A204.1 (cell line): ENCODE measurements around the gene PQBP1.
"Not testable (repeated sequence)": the region's sequence is repeated elsewhere in the genome, so short reads cannot be mapped to it uniquely, and the experiment has no call there.

ENCODE experiments used
- FAIRE-seq: peaks from 2 replicates; lab custom pipeline; 2012; peaks lifted over from hg19 to GRCh38; lab: Jason Lieb, UNC

The PQBP1 gene

GRCh38 chrX:48897625-48898306 is at the start of gene PQBP1, which contains the start of gene TIMM17B:
Gene PQBP1, plus strand, starts transcription at chrX:48897930. Its CDS starts 580 bp downstream, at chrX:48898510.
Gene TIMM17B, minus strand, starts transcription at chrX:48897768. Its CDS starts 19 bp downstream, at chrX:48897749.
- FAIRE-seq, result peak; percentile 91

GRCh38 chrX:48848847-48849246 is 48.9 kb upstream of the PQBP1 start:
- no peak for FAIRE-seq

GRCh38 chrX:48852857-48853256 is 44.9 kb upstream of the PQBP1 start:
- no peak for FAIRE-seq

GRCh38 chrX:48853494-48853893 is 44.2 kb upstream of the PQBP1 start:
- not testable (repeated sequence) for FAIRE-seq

- FAIRE-seq, result not testable (repeated sequence)
Measured at GRCh38 chrX:48854121-48854804, 43.5 kb upstream of the PQBP1 start.

GRCh38 chrX:48854898-48855297 is 42.8 kb upstream of the PQBP1 start:
- no peak for FAIRE-seq

- FAIRE-seq, result no peak
Measured at GRCh38 chrX:48864210-48864609, 33.5 kb upstream of the PQBP1 start.

- FAIRE-seq, result not testable (repeated sequence)
Measured at GRCh38 chrX:48872017-48872416, 25.7 kb upstream of the PQBP1 start.

GRCh38 chrX:48876944-48877343 is 20.8 kb upstream of the PQBP1 start:
- FAIRE-seq, result not testable (repeated sequence)

- no peak for FAIRE-seq
Measured at GRCh38 chrX:48883729-48884128, 14.0 kb upstream of the PQBP1 start.

- FAIRE-seq, result not testable (repeated sequence)
Measured at GRCh38 chrX:48886586-48886985, 11.1 kb upstream of the PQBP1 start.

- no peak for FAIRE-seq
Measured at GRCh38 chrX:48890296-48890925, 7.3 kb upstream of the PQBP1 start.

- no peak for FAIRE-seq
Measured at GRCh38 chrX:48890934-48891401, 6.8 kb upstream of the PQBP1 start.

GRCh38 chrX:48891402-48892288 is 6.1 kb upstream of the PQBP1 start:
- no peak for FAIRE-seq

- no peak for FAIRE-seq
Measured at GRCh38 chrX:48892896-48893295, 4.8 kb upstream of the PQBP1 start.

- no peak for FAIRE-seq
Measured at GRCh38 chrX:48893556-48894348, 4.0 kb upstream of the PQBP1 start.

GRCh38 chrX:48894891-48895290 is 2.8 kb upstream of the PQBP1 start:
- FAIRE-seq, result no peak

- FAIRE-seq, result no peak
Measured at GRCh38 chrX:48896611-48897011, 1.1 kb upstream of the PQBP1 start.

- FAIRE-seq, result no peak
Measured at GRCh38 chrX:48897157-48897624, 539 bp upstream of the PQBP1 start.

GRCh38 chrX:48899078-48899410 is 1.3 kb downstream of the PQBP1 start:
- FAIRE-seq, result no peak

- FAIRE-seq, result no peak
Measured at GRCh38 chrX:48901069-48901468, 3.3 kb downstream of the PQBP1 start.
